Kidney epithelial cell (primary cell): Measurements from ENCODE around the gene MBP. TPM values are rescaled to one million over a fixed set of nuclear protein-coding genes. Genes with fewer than 3 reads are reported as not detected.

ENCODE experiments used
- DNase-seq: peaks from one replicate; pipeline ENCODE4 v3.0.0-alpha.2; 2010; ENCODE audit warnings: low read depth
- H3K27me3 ChIP-seq: 2 replicates; pipeline ENCODE4 v1.6.0; 2011; ENCODE audit warnings: low read length; ENCODE audit not compliant: control insufficient read depth, insufficient read depth
- H3K36me3 ChIP-seq: 2 replicates; pipeline ENCODE4 v1.5.1; 2011; ENCODE audit warnings: low read length; ENCODE audit not compliant: control insufficient read depth, insufficient read depth
- H3K4me3 ChIP-seq: 2 replicates; pipeline ENCODE4 v1.5.1; 2011; ENCODE audit warnings: low read depth, mild to moderate bottlenecking, control low read depth, low read length
- CTCF ChIP-seq: IDR thresholded peaks from 2 replicates; pipeline ENCODE4 v1.5.1; 2011; ENCODE audit warnings: mild to moderate bottlenecking, moderate library complexity, low read length, control low read depth, inconsistent platforms; ENCODE audit not compliant: insufficient read depth, poor library complexity, severe bottlenecking
- total RNA-seq: library from RNA; depleted of rRNA; stranded (reverse); fragments of >200 nt; gene quantifications from 2 replicates; pipeline ENCODE4 v1.2.3, GENCODE V29; 2015

MBP gene
- total RNA-seq, 1 donor from 2014 or later, result 29.1 TPM

- no peak for DNase-seq
- Histone ChIP-seq H3K4me3 (no peak overlapping the region), H3K27me3 (no peaks in the 10 kb centered on the region), H3K36me3 (no peaks in the 10 kb centered on the region)
- no peak for TF ChIP-seq CTCF
Measured at GRCh38 chr18:77078690-77079070, 53.9 kb downstream of the MBP start.

- no peak overlapping the region for H3K4me3 ChIP-seq
- no peaks in the 10 kb centered on the region for H3K36me3 ChIP-seq
- no peak for DNase-seq
- no peak for TF ChIP-seq CTCF
- H3K27me3 ChIP-seq, result no peaks in the 10 kb centered on the region
Measured at GRCh38 chr18:77077941-77078689, 54.5 kb downstream of the MBP start.

GRCh38 chr18:77077401-77077800 is 55.2 kb downstream of the MBP start:
- H3K27me3 ChIP-seq, result no peaks in the 10 kb centered on the region
- no peak for TF ChIP-seq CTCF
- no peaks in the 10 kb centered on the region for H3K36me3 ChIP-seq
- DNase-seq, result no peak
- H3K4me3 ChIP-seq, result no peak overlapping the region

- TF ChIP-seq CTCF, result no peak
- no peak for DNase-seq
- no peak overlapping the region for H3K4me3 ChIP-seq
- H3K36me3 ChIP-seq, result no peaks in the 10 kb centered on the region
- H3K27me3 ChIP-seq, result no peaks in the 10 kb centered on the region
Measured at GRCh38 chr18:77076111-77076510, 56.5 kb downstream of the MBP start.

GRCh38 chr18:77074431-77074830 is 58.2 kb downstream of the MBP start:
- no peak for TF ChIP-seq CTCF
- no peak for DNase-seq
- H3K27me3 ChIP-seq, result no peaks in the 10 kb centered on the region
- no peak overlapping the region for H3K4me3 ChIP-seq
- no peaks in the 10 kb centered on the region for H3K36me3 ChIP-seq
